OCI-LY7 (cell line): Measurements from ENCODE around the gene PPP2R1A. TPM values are rescaled to one million over a fixed set of nuclear protein-coding genes. Genes with fewer than 3 reads are reported as not detected.

ENCODE experiments used
- BruUV-seq: library from RNA; stranded (reverse); fragments of 400-500 nt; replicated peaks from 2 replicates; lab custom pipeline; 2021; lab: Mats Ljungman, UMichigan
- CTCF ChIA-PET: fragments of 300-600 bp; sonication (Branson Sonifier 250); formaldehyde crosslinking; loops from one replicate; lab custom pipeline; 2022; ENCODE audit warnings: antibody characterized with exemption; ENCODE audit not compliant: unreplicated experiment; lab: Charles Lee
- POLR2A ChIA-PET: fragments of 300-600 bp; sonication (Branson Sonifier 250); formaldehyde crosslinking; loops from one replicate; lab custom pipeline; 2022; ENCODE audit warnings: antibody characterized with exemption; lab: Charles Lee
- DNase-seq: peaks from one replicate; pipeline ENCODE4 v3.0.0-alpha.2; 2015; ENCODE audit warnings: low spot score
- H2AFZ ChIP-seq: fragments of 200-600 bp; sonication (generic), shearing (Covaris generic); 2 replicates; pipeline ENCODE4 v1.6.1; 2014; ENCODE audit warnings: mild to moderate bottlenecking, antibody characterized with exemption, low read length, moderate library complexity
- H3K27ac ChIP-seq: fragments of 200-600 bp; sonication (generic); 2 replicates; pipeline ENCODE4 v1.5.1; 2014; ENCODE audit warnings: mixed run types, low read depth, mild to moderate bottlenecking, moderate library complexity, low read length, inconsistent platforms; ENCODE audit not compliant: poor library complexity, severe bottlenecking
- H3K36me3 ChIP-seq: fragments of 200-600 bp; sonication (generic); 2 replicates; pipeline ENCODE4 v1.6.1; 2014; ENCODE audit warnings: mild to moderate bottlenecking, antibody characterized with exemption, low read length, moderate library complexity, mixed read lengths; ENCODE audit not compliant: insufficient read depth
- H3K4me1 ChIP-seq: fragments of 200-600 bp; sonication (generic); 2 replicates; pipeline ENCODE4 v1.5.1; 2014; ENCODE audit warnings: mild to moderate bottlenecking, low read length; ENCODE audit not compliant: insufficient read depth, poor library complexity, severe bottlenecking
- H3K4me2 ChIP-seq: fragments of 200-600 bp; sonication (generic); 2 replicates; pipeline ENCODE4 v1.6.1; 2014; ENCODE audit warnings: mild to moderate bottlenecking, low read length
- H3K4me3 ChIP-seq: fragments of 200-600 bp; sonication (generic); 2 replicates; pipeline ENCODE4 v1.5.1; 2014; ENCODE audit warnings: mild to moderate bottlenecking, low read depth, low read length; ENCODE audit not compliant: poor library complexity, severe bottlenecking
- H3K79me2 ChIP-seq: fragments of 200-600 bp; sonication (generic); 2 replicates; pipeline ENCODE4 v1.6.1; 2016; ENCODE audit warnings: low read depth, mild to moderate bottlenecking, low read length, moderate library complexity, mixed read lengths; ENCODE audit not compliant: insufficient read depth
- H3K9me2 ChIP-seq: fragments of 200-600 bp; sonication (generic); 2 replicates; pipeline ENCODE4 v1.6.1; 2016; ENCODE audit warnings: mild to moderate bottlenecking, low read length, mixed read lengths; ENCODE audit not compliant: insufficient read depth
- H3K9me3 ChIP-seq: fragments of 200-600 bp; sonication (generic); 2 replicates; pipeline ENCODE4 v1.6.1; 2014; ENCODE audit warnings: mild to moderate bottlenecking, mixed run types, low read length, mixed read lengths
- H4K20me1 ChIP-seq: fragments of 200-600 bp; sonication (generic); 2 replicates; pipeline ENCODE4 v1.6.1; 2014; ENCODE audit warnings: mild to moderate bottlenecking, antibody characterized with exemption, low read length, moderate library complexity, mixed read lengths; ENCODE audit not compliant: insufficient read depth
- EZH2phosphoT487 ChIP-seq: fragments of 200-600 bp; sonication (generic); IDR thresholded peaks from 2 replicates; pipeline ENCODE4 v1.6.1; 2018; ENCODE audit warnings: low read depth, borderline replicate concordance, mild to moderate bottlenecking, mixed run types, antibody characterized with exemption, low read length, moderate library complexity, mixed read lengths
- intact Hi-C: fragments of 100-400 bp; cut with micrococcal nuclease; formaldehyde crosslinking; loops from one replicate; pipeline ENCODE4 v1.10.0; 2022; ENCODE audit not compliant: unreplicated experiment
- microRNA-seq: library from miRNA; unstranded; fragments of <30 nt; microRNA quantifications from one replicate; pipeline ENCODE4 v1.2.0, GENCODE V29; 2022; ENCODE audit warnings: borderline replicate concordance
- small RNA-seq: library from RNA; depleted of rRNA; stranded (forward); fragments of <200 nt; gene quantifications from one replicate; pipeline ENCODE3, GENCODE V24; 2014
- total RNA-seq, 2 experiments: library from RNA; depleted of rRNA in 1 of 2; stranded (reverse); fragments of >200 nt in 1 of 2; shearing (Covaris generic) in 1 of 2; gene quantifications; 2 replicates each; pipeline ENCODE4 v1.2.3, GENCODE V29; 2014 to 2022
- TF ChIP-seq, protein P1 (sequence below): fragments of 200-600 bp; sonication (generic); conservative IDR thresholded peaks from 2 replicates; pipeline ENCODE4 v1.5.1; 2014; ENCODE audit warnings: mild to moderate bottlenecking, antibody characterized with exemption, low read length, moderate library complexity, mixed read lengths

Gene PPP2R1A
- total RNA-seq, 2 experiments from 2014 or later = 154 to 207 TPM

DNA sequence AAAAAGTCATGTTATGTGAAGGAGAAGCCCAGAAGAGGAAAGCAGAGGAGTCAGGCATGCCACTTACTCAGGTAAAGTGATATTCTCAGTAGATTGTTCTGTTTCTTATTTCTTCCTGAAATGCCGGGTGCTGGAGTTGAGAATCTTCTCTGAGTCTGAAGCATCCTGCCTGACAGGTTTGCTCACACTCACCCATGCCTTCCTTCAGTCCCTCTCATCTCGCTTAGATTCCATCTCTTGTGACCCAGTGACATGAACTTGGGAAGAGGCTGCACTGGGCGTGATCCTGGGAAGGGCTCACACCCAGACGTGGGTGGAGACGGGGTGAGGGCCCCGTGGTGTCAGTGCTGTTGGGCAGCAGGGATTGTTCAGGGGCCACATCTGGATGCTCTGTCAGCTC lies 87.6 kb downstream of the PPP2R1A start:
- intact Hi-C loops = no loop called here
- POLR2A ChIA-PET = no interaction called here
- no peak overlapping the region for H3K4me2 ChIP-seq
- no peak for DNase-seq
- TF ChIP-seq, protein P1, sequence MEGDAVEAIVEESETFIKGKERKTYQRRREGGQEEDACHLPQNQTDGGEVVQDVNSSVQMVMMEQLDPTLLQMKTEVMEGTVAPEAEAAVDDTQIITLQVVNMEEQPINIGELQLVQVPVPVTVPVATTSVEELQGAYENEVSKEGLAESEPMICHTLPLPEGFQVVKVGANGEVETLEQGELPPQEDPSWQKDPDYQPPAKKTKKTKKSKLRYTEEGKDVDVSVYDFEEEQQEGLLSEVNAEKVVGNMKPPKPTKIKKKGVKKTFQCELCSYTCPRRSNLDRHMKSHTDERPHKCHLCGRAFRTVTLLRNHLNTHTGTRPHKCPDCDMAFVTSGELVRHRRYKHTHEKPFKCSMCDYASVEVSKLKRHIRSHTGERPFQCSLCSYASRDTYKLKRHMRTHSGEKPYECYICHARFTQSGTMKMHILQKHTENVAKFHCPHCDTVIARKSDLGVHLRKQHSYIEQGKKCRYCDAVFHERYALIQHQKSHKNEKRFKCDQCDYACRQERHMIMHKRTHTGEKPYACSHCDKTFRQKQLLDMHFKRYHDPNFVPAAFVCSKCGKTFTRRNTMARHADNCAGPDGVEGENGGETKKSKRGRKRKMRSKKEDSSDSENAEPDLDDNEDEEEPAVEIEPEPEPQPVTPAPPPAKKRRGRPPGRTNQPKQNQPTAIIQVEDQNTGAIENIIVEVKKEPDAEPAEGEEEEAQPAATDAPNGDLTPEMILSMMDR = no peak
- no peak for TF ChIP-seq EZH2phosphoT487
- H4K20me1 ChIP-seq = no peaks in the 10 kb centered on the region
- H3K4me1 ChIP-seq = peaks cover 4% of the 10 kb centered on the region
- H2AFZ ChIP-seq = no peak overlapping the region
- no peaks in the 10 kb centered on the region for H3K9me2 ChIP-seq
- CTCF ChIA-PET = no interaction called here
- H3K79me2 ChIP-seq = peaks cover 95% of the 10 kb centered on the region
- H3K27ac ChIP-seq = no peak overlapping the region
- H3K4me3 ChIP-seq = no peak overlapping the region
- peaks cover 32% of the 10 kb centered on the region for H3K9me3 ChIP-seq
- no TSS peak for BruUV-seq
- H3K36me3 ChIP-seq = peaks cover 94% of the 10 kb centered on the region

Small RNA genes lying within 50 kb of the gene (microRNA-seq; reads per million reads assigned to microRNA genes)
- not detected for gene MIR6801

Small RNA genes lying within 50 kb of the gene (small RNA-seq; reads per million reads assigned to genes)
- gene MIR6801 (not detected), gene RF00019 (not detected), gene RPL37P23 (not detected)

Other genes starting within 250 kb of the PPP2R1A start
- 3.1 and 5.2 TPM in 2 replicates for gene ZNF350, start 203.2 kb upstream of the PPP2R1A start, total RNA-seq (2014; rRNA removed; shearing (Covaris generic))
- gene ZNF350, start 203.2 kb upstream of the PPP2R1A start, total RNA-seq (2022) = 4.9 and 6.2 TPM in 2 replicates
- gene ZNF615, start 181.8 kb upstream of the PPP2R1A start, total RNA-seq (2014; rRNA removed; shearing (Covaris generic)) = 0.03 TPM in 1 of 2 replicates, not detected in the other
- gene ZNF615, start 181.8 kb upstream of the PPP2R1A start, total RNA-seq (2022) = not detected in 2 replicates
- gene ZNF614, start 161.7 kb upstream of the PPP2R1A start, total RNA-seq (2014; rRNA removed; shearing (Covaris generic)) = 10.0 and 11.2 TPM in 2 replicates
- 8.9 and 9.0 TPM in 2 replicates for gene ZNF614, start 161.7 kb upstream of the PPP2R1A start, total RNA-seq (2022)
- not detected in 2 replicates for gene ZNF432, start 141.2 kb upstream of the PPP2R1A start, total RNA-seq (2014; rRNA removed; shearing (Covaris generic))
- gene ZNF432, start 141.2 kb upstream of the PPP2R1A start, total RNA-seq (2022) = not detected in 2 replicates
- not detected in 2 replicates for gene ZNF841, start 94.3 kb upstream of the PPP2R1A start, total RNA-seq (2014; rRNA removed; shearing (Covaris generic))
- not detected in 2 replicates for gene ZNF841, start 94.3 kb upstream of the PPP2R1A start, total RNA-seq (2022)
- 3.8 and 5.2 TPM in 2 replicates for gene ZNF616, start 50.1 kb upstream of the PPP2R1A start, total RNA-seq (2014; rRNA removed; shearing (Covaris generic))
- 7.1 and 7.2 TPM in 2 replicates for gene ZNF616, start 50.1 kb upstream of the PPP2R1A start, total RNA-seq (2022)
- 8.0 and 13.2 TPM in 2 replicates for gene ZNF836, start 18.4 kb upstream of the PPP2R1A start, total RNA-seq (2014; rRNA removed; shearing (Covaris generic))
- gene ZNF836, start 18.4 kb upstream of the PPP2R1A start, total RNA-seq (2022) = 14.8 and 20.7 TPM in 2 replicates
- 15.5 and 17.1 TPM in 2 replicates for gene ZNF766, start 79.5 kb downstream of the PPP2R1A start, total RNA-seq (2014; rRNA removed; shearing (Covaris generic))
- 15.8 and 26.4 TPM in 2 replicates for gene ZNF766, start 79.5 kb downstream of the PPP2R1A start, total RNA-seq (2022)
- 9.3 and 12.0 TPM in 2 replicates for gene ZNF480, start 107.1 kb downstream of the PPP2R1A start, total RNA-seq (2014; rRNA removed; shearing (Covaris generic))
- 15.5 and 16.0 TPM in 2 replicates for gene ZNF480, start 107.1 kb downstream of the PPP2R1A start, total RNA-seq (2022)
- gene ZNF610, start 146.2 kb downstream of the PPP2R1A start, total RNA-seq (2014; rRNA removed; shearing (Covaris generic)) = 0.13 and 0.54 TPM in 2 replicates
- gene ZNF610, start 146.2 kb downstream of the PPP2R1A start, total RNA-seq (2022) = 2.1 and 2.6 TPM in 2 replicates
- 0.13 TPM in 1 of 2 replicates, not detected in the other for gene ZNF880, start 179.9 kb downstream of the PPP2R1A start, total RNA-seq (2014; rRNA removed; shearing (Covaris generic))
- 1.0 and 1.2 TPM in 2 replicates for gene ZNF880, start 179.9 kb downstream of the PPP2R1A start, total RNA-seq (2022)
- gene ZNF528, start 207.8 kb downstream of the PPP2R1A start, total RNA-seq (2014; rRNA removed; shearing (Covaris generic)) = 0.57 TPM in 1 of 2 replicates, not detected in the other
- 0.27 TPM in 1 of 2 replicates, not detected in the other for gene ZNF528, start 207.8 kb downstream of the PPP2R1A start, total RNA-seq (2022)
- gene ZNF534, start 239.1 kb downstream of the PPP2R1A start, total RNA-seq (2014; rRNA removed; shearing (Covaris generic)) = not detected in 2 replicates
- gene ZNF534, start 239.1 kb downstream of the PPP2R1A start, total RNA-seq (2022) = not detected in 2 replicates